WTC11 (cell line): ENCODE data around the gene TMEM234. TPM values are rescaled to one million over a fixed set of nuclear protein-coding genes. Genes with fewer than 3 reads are reported as not detected.

Experiments
- ATAC-seq: fragments of 200-7000 bp; cut with Tn5 transposase; 2 replicates; pipeline ENCODE4 v1.10.0; 2021; ENCODE audit warnings: mild to moderate bottlenecking, moderate library complexity
- CTCF ChIA-PET: fragments of 300-600 bp; sonication (Branson Sonifier 250); formaldehyde crosslinking; loops from one replicate; lab custom pipeline; 2021; ENCODE audit warnings: antibody characterized with exemption; lab: Charles Lee
- POLR2A ChIA-PET: fragments of 350-600 bp; sonication (Branson Sonifier 250); formaldehyde crosslinking; loops from one replicate; lab custom pipeline; 2021; ENCODE audit warnings: antibody characterized with exemption; lab: Charles Lee
- DNase-seq: peaks from one replicate; pipeline ENCODE4 v3.0.0; 2021; ENCODE audit warnings: low spot score
- H3K27ac Mint-ChIP-seq: 2 replicates; pipeline ENCODE4 v1.8.0; 2021; ENCODE audit warnings: mixed read lengths
- H3K27me3 Mint-ChIP-seq: 2 replicates; pipeline ENCODE4 v1.8.0; 2021; ENCODE audit warnings: low read depth, mild to moderate bottlenecking, moderate library complexity, mixed read lengths
- H3K36me3 Mint-ChIP-seq: 2 replicates; pipeline ENCODE4 v1.8.0; 2021; ENCODE audit warnings: mixed read lengths
- H3K4me1 Mint-ChIP-seq: 2 replicates; pipeline ENCODE4 v1.8.0; 2022; ENCODE audit warnings: mixed read lengths
- H3K4me3 Mint-ChIP-seq: 2 replicates; pipeline ENCODE4 v1.8.0; 2021; ENCODE audit warnings: mild to moderate bottlenecking, moderate library complexity, mixed read lengths
- H3K9me3 Mint-ChIP-seq: 2 replicates; pipeline ENCODE4 v1.8.0; 2021; ENCODE audit warnings: mixed read lengths
- ESRRA ChIP-seq: sonication (generic); formaldehyde crosslinking; IDR thresholded peaks from 2 replicates; pipeline ENCODE4 v1.8.1; 2022; ENCODE audit warnings: mild to moderate bottlenecking, missing genetic modification reagents, borderline replicate concordance
- GABPB1 ChIP-seq: sonication (generic); formaldehyde crosslinking; IDR thresholded peaks from 2 replicates; pipeline ENCODE4 v1.8.1; 2023; ENCODE audit warnings: mild to moderate bottlenecking, missing genetic modification reagents
- HMGA2 ChIP-seq: fragments of 250-450 bp; sonication (Bioruptor Pico); IDR thresholded peaks from 2 replicates; pipeline ENCODE4 v1.4.0; 2021; ENCODE audit warnings: mild to moderate bottlenecking, moderate library complexity
- NR3C1 ChIP-seq: sonication (generic); formaldehyde crosslinking; conservative IDR thresholded peaks from 2 replicates; pipeline ENCODE4 v1.8.1; 2023; ENCODE audit warnings: low read depth, mild to moderate bottlenecking, missing genetic modification reagents
- RELA ChIP-seq: sonication (generic); formaldehyde crosslinking; IDR thresholded peaks from 2 replicates; pipeline ENCODE4 v1.8.1; 2022; ENCODE audit warnings: missing genetic modification reagents, mild to moderate bottlenecking, borderline replicate concordance
- TP53 ChIP-seq: sonication (generic); formaldehyde crosslinking; IDR thresholded peaks from 2 replicates; pipeline ENCODE4 v1.8.1; 2023; ENCODE audit warnings: mild to moderate bottlenecking, missing genetic modification reagents
- ZNF219 ChIP-seq: sonication (generic); formaldehyde crosslinking; IDR thresholded peaks from 2 replicates; pipeline ENCODE4 v1.8.0; 2023; ENCODE audit warnings: missing genetic modification reagents, mild to moderate bottlenecking, borderline replicate concordance
- ZNF416 ChIP-seq: fragments of 250-450 bp; sonication (Bioruptor Pico); IDR thresholded peaks from 2 replicates; pipeline ENCODE4 v1.9.0; 2021; ENCODE audit warnings: mild to moderate bottlenecking, inconsistent platforms
- total RNA-seq: library from RNA; stranded (reverse); gene quantifications from 3 replicates; pipeline ENCODE4 v1.2.3, GENCODE V29; 2021
- TF ChIP-seq, protein P1 (sequence below): sonication (generic); formaldehyde crosslinking; IDR thresholded peaks from 2 replicates; pipeline ENCODE4 v1.8.0; 2022; ENCODE audit warnings: missing genetic modification reagents
- TF ChIP-seq, protein P2 (sequence below): fragments of 250-450 bp; sonication (Bioruptor Pico); IDR thresholded peaks from 2 replicates; pipeline ENCODE4 v1.9.0; 2021; ENCODE audit warnings: mild to moderate bottlenecking
- TF ChIP-seq, protein P3 (sequence below): sonication (generic); formaldehyde crosslinking; IDR thresholded peaks from 2 replicates; pipeline ENCODE4 v1.8.0; 2022; ENCODE audit warnings: mild to moderate bottlenecking, missing genetic modification reagents
- TF ChIP-seq, protein P4 (sequence below): sonication (generic); formaldehyde crosslinking; IDR thresholded peaks from 2 replicates; pipeline ENCODE4 v1.8.1; 2023; ENCODE audit warnings: mild to moderate bottlenecking, missing genetic modification reagents, borderline replicate concordance

Gene TMEM234
- total RNA-seq, 1 experiment from 2014 or later: 11.9 TPM

DNA sequence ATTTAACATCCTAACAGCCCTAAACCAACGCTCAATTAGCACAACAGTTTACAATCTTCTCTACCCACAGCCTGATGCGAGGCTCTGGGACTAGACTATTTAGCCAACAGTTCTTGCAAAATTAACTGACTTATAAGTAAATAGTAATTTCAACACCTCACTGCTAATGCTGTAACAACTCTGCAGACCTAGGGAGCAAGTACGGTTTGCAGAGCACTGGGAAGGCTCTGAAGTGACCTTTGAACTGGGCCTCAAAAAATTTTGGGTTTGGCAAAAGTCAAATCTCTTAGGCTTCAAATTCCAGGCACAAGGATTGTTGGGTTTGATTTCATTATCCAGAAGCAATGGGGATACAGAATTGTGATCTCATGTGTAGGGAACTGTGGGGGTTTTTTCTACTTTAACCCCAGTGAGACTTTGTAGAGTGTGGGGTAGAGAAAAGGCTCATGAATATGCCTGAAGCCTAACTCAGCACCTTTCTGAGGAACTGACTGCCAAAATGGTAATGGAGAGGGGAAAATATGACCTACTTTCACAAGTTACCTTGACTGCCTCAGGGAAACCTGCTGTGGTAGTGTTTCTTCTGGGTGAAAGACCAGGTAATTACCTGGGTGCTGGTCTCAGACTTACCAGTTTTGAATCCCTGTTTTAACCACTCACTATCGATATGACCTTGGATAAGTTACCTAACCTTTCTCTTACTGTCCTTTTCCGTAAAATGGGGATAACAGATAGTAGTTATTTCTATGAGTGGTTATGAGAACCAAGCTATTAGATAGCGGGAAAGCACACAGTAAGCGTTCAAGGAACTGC, 43.6 kb downstream of the TMEM234 start:
- no peak for ATAC-seq
- H3K27ac Mint-ChIP-seq: peak overlapping the region; percentile 92
- no peaks in the 10 kb centered on the region for H3K9me3 Mint-ChIP-seq
- ChIA-PET POLR2A (interaction anchor here (0.7 to 2.4 kb wide), 6 partner anchors 19 to 106 kb away, joined by 3 to 12 read pairs (median 6); partner anchors contain the start of genes CCDC28B, IQCC, KPNA6 and TMEM39B), CTCF (interaction anchor here (0.6 to 3.6 kb wide), 12 partner anchors 22 to 389 kb away, joined by 3 to 21 read pairs (median 4); partner anchors contain the start of genes CCDC28B, IQCC, KPNA6 and TMEM39B)
- H3K36me3 Mint-ChIP-seq: peaks cover 24% of the 10 kb centered on the region
- TF ChIP-seq, protein P1, sequence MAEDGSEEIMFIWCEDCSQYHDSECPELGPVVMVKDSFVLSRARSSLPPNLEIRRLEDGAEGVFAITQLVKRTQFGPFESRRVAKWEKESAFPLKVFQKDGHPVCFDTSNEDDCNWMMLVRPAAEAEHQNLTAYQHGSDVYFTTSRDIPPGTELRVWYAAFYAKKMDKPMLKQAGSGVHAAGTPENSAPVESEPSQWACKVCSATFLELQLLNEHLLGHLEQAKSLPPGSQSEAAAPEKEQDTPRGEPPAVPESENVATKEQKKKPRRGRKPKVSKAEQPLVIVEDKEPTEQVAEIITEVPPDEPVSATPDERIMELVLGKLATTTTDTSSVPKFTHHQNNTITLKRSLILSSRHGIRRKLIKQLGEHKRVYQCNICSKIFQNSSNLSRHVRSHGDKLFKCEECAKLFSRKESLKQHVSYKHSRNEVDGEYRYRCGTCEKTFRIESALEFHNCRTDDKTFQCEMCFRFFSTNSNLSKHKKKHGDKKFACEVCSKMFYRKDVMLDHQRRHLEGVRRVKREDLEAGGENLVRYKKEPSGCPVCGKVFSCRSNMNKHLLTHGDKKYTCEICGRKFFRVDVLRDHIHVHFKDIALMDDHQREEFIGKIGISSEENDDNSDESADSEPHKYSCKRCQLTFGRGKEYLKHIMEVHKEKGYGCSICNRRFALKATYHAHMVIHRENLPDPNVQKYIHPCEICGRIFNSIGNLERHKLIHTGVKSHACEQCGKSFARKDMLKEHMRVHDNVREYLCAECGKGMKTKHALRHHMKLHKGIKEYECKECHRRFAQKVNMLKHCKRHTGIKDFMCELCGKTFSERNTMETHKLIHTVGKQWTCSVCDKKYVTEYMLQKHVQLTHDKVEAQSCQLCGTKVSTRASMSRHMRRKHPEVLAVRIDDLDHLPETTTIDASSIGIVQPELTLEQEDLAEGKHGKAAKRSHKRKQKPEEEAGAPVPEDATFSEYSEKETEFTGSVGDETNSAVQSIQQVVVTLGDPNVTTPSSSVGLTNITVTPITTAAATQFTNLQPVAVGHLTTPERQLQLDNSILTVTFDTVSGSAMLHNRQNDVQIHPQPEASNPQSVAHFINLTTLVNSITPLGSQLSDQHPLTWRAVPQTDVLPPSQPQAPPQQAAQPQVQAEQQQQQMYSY (CRISPR knock-in tag): no peak
- peak; percentile 84 for TF ChIP-seq GABPB1 (CRISPR knock-in tag)
- peaks cover 34% of the 10 kb centered on the region for H3K4me1 Mint-ChIP-seq
- DNase-seq: no peak
- H3K27me3 Mint-ChIP-seq: no peaks in the 10 kb centered on the region; the same call in 1 of the 2 replicates
- H3K4me3 Mint-ChIP-seq: peak overlapping the region; percentile 76

DNA sequence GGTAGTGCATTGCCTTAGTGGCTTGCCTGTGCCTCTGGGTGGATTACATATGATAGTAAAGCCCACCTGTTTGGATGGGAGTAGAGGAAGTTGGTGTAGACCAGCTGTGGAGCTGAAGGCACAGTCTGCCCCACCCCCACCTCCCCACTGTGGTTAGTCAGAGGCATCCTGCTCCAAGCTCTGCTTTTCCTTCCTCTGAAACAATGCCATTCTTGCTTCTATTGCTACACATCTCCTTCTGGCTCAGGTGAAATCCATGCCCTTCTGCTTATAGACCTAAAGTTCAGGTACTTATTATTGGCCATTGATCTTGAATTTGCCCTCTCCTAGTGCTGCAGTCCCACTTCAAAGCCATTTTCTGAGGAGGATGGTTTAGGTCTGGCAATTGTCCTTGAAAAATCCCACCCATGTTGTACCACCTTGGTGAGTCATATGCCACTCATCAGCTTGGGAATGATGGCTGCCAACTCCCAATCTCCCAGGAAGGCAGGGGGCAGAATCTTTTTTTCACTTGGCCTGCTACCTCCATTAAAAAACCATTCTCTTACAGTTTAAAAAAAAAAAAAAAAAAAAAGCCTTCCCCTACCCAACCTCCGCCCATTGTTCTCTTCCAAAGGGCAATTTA, 49.4 kb downstream of the TMEM234 start:
- H3K4me3 Mint-ChIP-seq: no peak overlapping the region
- TF ChIP-seq TP53 (CRISPR knock-in tag) (no peak), NR3C1 (CRISPR knock-in tag) (no peak), ZNF219 (CRISPR knock-in tag) (no peak), ZNF416 (no peak), HMGA2 (CRISPR knock-in tag) (no peak), ESRRA (no peak), RELA (CRISPR knock-in tag) (no peak)
- TF ChIP-seq, protein P2, sequence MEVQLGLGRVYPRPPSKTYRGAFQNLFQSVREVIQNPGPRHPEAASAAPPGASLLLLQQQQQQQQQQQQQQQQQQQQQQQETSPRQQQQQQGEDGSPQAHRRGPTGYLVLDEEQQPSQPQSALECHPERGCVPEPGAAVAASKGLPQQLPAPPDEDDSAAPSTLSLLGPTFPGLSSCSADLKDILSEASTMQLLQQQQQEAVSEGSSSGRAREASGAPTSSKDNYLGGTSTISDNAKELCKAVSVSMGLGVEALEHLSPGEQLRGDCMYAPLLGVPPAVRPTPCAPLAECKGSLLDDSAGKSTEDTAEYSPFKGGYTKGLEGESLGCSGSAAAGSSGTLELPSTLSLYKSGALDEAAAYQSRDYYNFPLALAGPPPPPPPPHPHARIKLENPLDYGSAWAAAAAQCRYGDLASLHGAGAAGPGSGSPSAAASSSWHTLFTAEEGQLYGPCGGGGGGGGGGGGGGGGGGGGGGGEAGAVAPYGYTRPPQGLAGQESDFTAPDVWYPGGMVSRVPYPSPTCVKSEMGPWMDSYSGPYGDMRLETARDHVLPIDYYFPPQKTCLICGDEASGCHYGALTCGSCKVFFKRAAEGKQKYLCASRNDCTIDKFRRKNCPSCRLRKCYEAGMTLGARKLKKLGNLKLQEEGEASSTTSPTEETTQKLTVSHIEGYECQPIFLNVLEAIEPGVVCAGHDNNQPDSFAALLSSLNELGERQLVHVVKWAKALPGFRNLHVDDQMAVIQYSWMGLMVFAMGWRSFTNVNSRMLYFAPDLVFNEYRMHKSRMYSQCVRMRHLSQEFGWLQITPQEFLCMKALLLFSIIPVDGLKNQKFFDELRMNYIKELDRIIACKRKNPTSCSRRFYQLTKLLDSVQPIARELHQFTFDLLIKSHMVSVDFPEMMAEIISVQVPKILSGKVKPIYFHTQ (CRISPR knock-in tag): no peak
- TF ChIP-seq, protein P3, sequence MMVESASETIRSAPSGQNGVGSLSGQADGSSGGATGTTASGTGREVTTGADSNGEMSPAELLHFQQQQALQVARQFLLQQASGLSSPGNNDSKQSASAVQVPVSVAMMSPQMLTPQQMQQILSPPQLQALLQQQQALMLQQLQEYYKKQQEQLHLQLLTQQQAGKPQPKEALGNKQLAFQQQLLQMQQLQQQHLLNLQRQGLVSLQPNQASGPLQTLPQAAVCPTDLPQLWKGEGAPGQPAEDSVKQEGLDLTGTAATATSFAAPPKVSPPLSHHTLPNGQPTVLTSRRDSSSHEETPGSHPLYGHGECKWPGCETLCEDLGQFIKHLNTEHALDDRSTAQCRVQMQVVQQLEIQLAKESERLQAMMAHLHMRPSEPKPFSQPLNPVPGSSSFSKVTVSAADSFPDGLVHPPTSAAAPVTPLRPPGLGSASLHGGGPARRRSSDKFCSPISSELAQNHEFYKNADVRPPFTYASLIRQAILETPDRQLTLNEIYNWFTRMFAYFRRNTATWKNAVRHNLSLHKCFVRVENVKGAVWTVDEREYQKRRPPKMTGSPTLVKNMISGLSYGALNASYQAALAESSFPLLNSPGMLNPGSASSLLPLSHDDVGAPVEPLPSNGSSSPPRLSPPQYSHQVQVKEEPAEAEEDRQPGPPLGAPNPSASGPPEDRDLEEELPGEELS (CRISPR knock-in tag): no peak
- TF ChIP-seq, protein P4, sequence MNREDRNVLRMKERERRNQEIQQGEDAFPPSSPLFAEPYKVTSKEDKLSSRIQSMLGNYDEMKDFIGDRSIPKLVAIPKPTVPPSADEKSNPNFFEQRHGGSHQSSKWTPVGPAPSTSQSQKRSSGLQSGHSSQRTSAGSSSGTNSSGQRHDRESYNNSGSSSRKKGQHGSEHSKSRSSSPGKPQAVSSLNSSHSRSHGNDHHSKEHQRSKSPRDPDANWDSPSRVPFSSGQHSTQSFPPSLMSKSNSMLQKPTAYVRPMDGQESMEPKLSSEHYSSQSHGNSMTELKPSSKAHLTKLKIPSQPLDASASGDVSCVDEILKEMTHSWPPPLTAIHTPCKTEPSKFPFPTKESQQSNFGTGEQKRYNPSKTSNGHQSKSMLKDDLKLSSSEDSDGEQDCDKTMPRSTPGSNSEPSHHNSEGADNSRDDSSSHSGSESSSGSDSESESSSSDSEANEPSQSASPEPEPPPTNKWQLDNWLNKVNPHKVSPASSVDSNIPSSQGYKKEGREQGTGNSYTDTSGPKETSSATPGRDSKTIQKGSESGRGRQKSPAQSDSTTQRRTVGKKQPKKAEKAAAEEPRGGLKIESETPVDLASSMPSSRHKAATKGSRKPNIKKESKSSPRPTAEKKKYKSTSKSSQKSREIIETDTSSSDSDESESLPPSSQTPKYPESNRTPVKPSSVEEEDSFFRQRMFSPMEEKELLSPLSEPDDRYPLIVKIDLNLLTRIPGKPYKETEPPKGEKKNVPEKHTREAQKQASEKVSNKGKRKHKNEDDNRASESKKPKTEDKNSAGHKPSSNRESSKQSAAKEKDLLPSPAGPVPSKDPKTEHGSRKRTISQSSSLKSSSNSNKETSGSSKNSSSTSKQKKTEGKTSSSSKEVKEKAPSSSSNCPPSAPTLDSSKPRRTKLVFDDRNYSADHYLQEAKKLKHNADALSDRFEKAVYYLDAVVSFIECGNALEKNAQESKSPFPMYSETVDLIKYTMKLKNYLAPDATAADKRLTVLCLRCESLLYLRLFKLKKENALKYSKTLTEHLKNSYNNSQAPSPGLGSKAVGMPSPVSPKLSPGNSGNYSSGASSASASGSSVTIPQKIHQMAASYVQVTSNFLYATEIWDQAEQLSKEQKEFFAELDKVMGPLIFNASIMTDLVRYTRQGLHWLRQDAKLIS (CRISPR knock-in tag): no peak
- TF ChIP-seq, all 79 proteins: peak for 0
- DNase-seq (no peak), ATAC-seq (no peak)
- POLR2A ChIA-PET: interaction anchor here (0.6 kb wide), 1 partner anchor 53 kb away, joined by 4 read pairs; no protein-coding TSS in a partner anchor
- Mint-ChIP-seq H3K27me3 (no peaks in the 10 kb centered on the region), H3K9me3 (peaks cover 5% of the 10 kb centered on the region; the same call in 1 of the 2 replicates), H3K4me1 (peaks cover 1% of the 10 kb centered on the region), H3K27ac (peak overlapping the region; percentile 77; the same call in 1 of the 2 replicates), H3K36me3 (peaks cover 41% of the 10 kb centered on the region)
- CTCF ChIA-PET: interaction anchor here (1.0 kb wide), 1 partner anchor 28 kb away, joined by 3 read pairs; the partner anchor contains the start of gene CCDC28B
